Panc1 (cell line): ENCODE data around the gene CARNS1. TPM values are rescaled to one million over a fixed set of nuclear protein-coding genes. Genes with fewer than 3 reads are reported as not detected.

Experiments
- ATAC-seq: fragments of 200-7000 bp; cut with Tn5 transposase; 2 replicates; pipeline ENCODE4 v1.9.1; 2020; ENCODE audit warnings: mild to moderate bottlenecking, moderate library complexity
- BruUV-seq: library from RNA; stranded (reverse); fragments of 400-500 nt; replicated peaks from 2 replicates; lab custom pipeline; 2021; lab: Mats Ljungman, UMichigan
- CTCF ChIA-PET: fragments of 300-600 bp; sonication (Branson Sonifier 250); formaldehyde crosslinking; loops from one replicate; lab custom pipeline; 2022; ENCODE audit warnings: antibody characterized with exemption; lab: Charles Lee
- POLR2A ChIA-PET: fragments of 300-600 bp; sonication (Branson Sonifier 250); formaldehyde crosslinking; loops from one replicate; lab custom pipeline; 2022; ENCODE audit warnings: antibody characterized with exemption; lab: Charles Lee
- DNase-seq: peaks from one replicate; pipeline ENCODE4 v3.0.0-alpha.2; 2010; ENCODE audit warnings: low read depth, low spot score
- H3K27ac ChIP-seq: 2 replicates; pipeline ENCODE4 v1.5.1; 2011; ENCODE audit warnings: mild to moderate bottlenecking, low read length, inconsistent platforms
- H3K27me3 ChIP-seq: fragments of 200-500 bp; sonication (Bioruptor generic); 2 replicates; pipeline ENCODE4 v1.6.0; 2014; ENCODE audit warnings: low read length, inconsistent platforms; ENCODE audit not compliant: control insufficient read depth, insufficient read depth
- H3K36me3 ChIP-seq: fragments of 200-500 bp; sonication (Bioruptor generic); 2 replicates; pipeline ENCODE4 v1.5.1; 2014; ENCODE audit warnings: inconsistent platforms, mild to moderate bottlenecking, low read length, moderate library complexity; ENCODE audit not compliant: control insufficient read depth, insufficient read depth
- H3K4me1 ChIP-seq: 2 replicates; pipeline ENCODE4 v1.5.1; 2011; ENCODE audit warnings: inconsistent platforms, mild to moderate bottlenecking, low read length, moderate library complexity; ENCODE audit not compliant: control insufficient read depth, insufficient read depth
- H3K4me3 ChIP-seq, 2 experiments: 2 replicates each; pipeline ENCODE4 v1.5.1; 2011 to 2012; ENCODE audit warnings: low read depth in 2 of 2, low read length in 2 of 2, mild to moderate bottlenecking in 2 of 2, inconsistent platforms in 1 of 2, moderate library complexity in 1 of 2
- H3K9me3 ChIP-seq: fragments of 200-500 bp; sonication (Bioruptor generic); 2 replicates; pipeline ENCODE4 v1.5.1; 2014; ENCODE audit warnings: low read depth, mild to moderate bottlenecking, inconsistent platforms, low read length, moderate library complexity; ENCODE audit not compliant: control insufficient read depth, insufficient read depth
- CTCF ChIP-seq: fragments of 450-650 bp; IDR thresholded peaks from 2 replicates; pipeline ENCODE4 v1.5.1; 2017; ENCODE audit warnings: mild to moderate bottlenecking
- POLR2AphosphoS5 ChIP-seq: IDR thresholded peaks from 2 replicates; pipeline ENCODE4 v1.6.1; 2012; ENCODE audit warnings: mild to moderate bottlenecking, low read depth, low read length, moderate library complexity
- REST ChIP-seq, 2 experiments: IDR thresholded peaks; 2 replicates each; pipeline ENCODE4 v1.6.1; 2011 to 2012; ENCODE audit warnings: low read depth in 2 of 2, control low read depth in 1 of 2, low read length in 1 of 2, mild to moderate bottlenecking in 1 of 2, moderate library complexity in 1 of 2; ENCODE audit not compliant: insufficient read depth in 1 of 2
- SIN3A ChIP-seq: IDR thresholded peaks from 2 replicates; pipeline ENCODE4 v1.6.1; 2012; ENCODE audit warnings: low read depth, mild to moderate bottlenecking, low read length, moderate library complexity, borderline replicate concordance; ENCODE audit not compliant: insufficient read depth
- TCF7L2 ChIP-seq: IDR thresholded peaks from 2 replicates; pipeline ENCODE4 v1.6.1; 2011; ENCODE audit warnings: mild to moderate bottlenecking, low read depth, low read length, inconsistent platforms
- in situ Hi-C: cut with HindIII; loops from 2 replicates; pipeline ENCODE4 v1.10.0; 2016; ENCODE audit warnings: low sequenced_read_pairs, low pct_unique_long_range_greater_than_20kb
- intact Hi-C: fragments of 100-400 bp; cut with micrococcal nuclease; formaldehyde crosslinking; loops from one replicate; pipeline ENCODE4 v1.10.0; 2022; ENCODE audit not compliant: unreplicated experiment
- total RNA-seq: library from RNA; stranded (reverse); gene quantifications from one replicate; pipeline ENCODE4 v1.2.1, GENCODE V29; 2021; ENCODE audit not compliant: unreplicated experiment

Gene CARNS1
- total RNA-seq, 1 experiment from 2014 or later: 1.0 TPM

GRCh38 chr11:67437809-67438157 is 22.3 kb downstream of the CARNS1 start:
- no TSS peak for BruUV-seq
- ATAC-seq (no peak), DNase-seq (no peak)
- TF ChIP-seq POLR2AphosphoS5 (no peak), SIN3A (no peak), TCF7L2 (no peak), REST (IDR thresholded peaks at IDR 0.05; ENCODE audit: insufficient read depth in 1 of 2, low read depth in 2 of 2, low read length in 1 of 2) (no peak), CTCF (no peak)
- peak overlapping the region; percentile 25; the same call in 1 of the 2 replicates for H3K27ac ChIP-seq
- H3K27me3 ChIP-seq: no peaks in the 10 kb centered on the region
- no peak overlapping the region for H3K4me3 ChIP-seq
- intact Hi-C loops (no loop called here), in situ Hi-C loops (no loop called here)
- H3K9me3 ChIP-seq: no peaks in the 10 kb centered on the region
- H3K36me3 ChIP-seq: peaks cover 2% of the 10 kb centered on the region; the same call in 1 of the 2 replicates
- CTCF ChIA-PET: interaction anchor here (0.5 to 0.6 kb wide), 3 partner anchors 31 to 69 kb away, joined by 3 to 5 read pairs (median 3); no protein-coding TSS in a partner anchor
- peaks cover 78% of the 10 kb centered on the region for H3K4me1 ChIP-seq
- POLR2A ChIA-PET: no interaction called here

DNA sequence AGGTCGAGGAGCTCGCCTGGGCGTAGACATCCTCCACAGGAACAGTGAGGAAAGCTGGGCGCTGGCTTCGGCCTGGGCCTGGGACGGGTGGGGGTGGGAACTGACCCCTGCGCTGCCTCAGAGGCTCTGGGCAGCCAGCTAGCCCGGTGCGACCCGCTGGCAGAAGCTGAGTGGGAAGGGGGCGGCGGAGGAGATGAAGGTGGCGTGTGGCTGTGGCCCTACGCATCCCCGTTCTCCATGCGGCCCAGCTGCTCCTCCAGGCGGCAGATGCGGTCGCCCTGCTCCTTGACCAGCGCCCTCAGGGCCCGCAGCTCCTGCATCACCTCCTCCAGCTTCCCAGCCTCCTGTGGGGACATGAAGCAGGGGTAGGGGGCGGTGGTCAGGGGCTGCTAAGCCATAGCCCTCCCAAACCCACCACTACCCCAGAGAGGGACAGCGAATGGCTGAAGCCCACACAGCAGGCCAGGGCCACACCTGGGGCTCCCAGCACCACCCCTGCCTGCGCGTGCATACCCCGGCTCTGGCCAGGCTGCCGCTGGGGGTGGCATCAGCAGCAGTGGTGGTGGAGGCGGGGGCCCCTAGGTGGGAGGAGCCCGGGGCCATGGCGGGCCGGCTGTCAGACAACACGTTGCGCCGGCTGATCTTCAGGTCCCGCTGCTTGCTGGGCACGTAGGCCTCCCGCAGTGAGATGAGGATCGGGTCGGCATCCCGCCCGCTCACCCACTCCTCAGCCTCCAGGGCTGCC is 22.9 kb downstream of the CARNS1 start:
- in situ Hi-C loops (no loop called here), intact Hi-C loops (no loop called here)
- Histone ChIP-seq H3K27me3 (no peaks in the 10 kb centered on the region), H3K4me1 (peaks cover 76% of the 10 kb centered on the region), H3K9me3 (no peaks in the 10 kb centered on the region), H3K27ac (peak overlapping the region; percentile 79), H3K4me3 (no peak overlapping the region), H3K36me3 (peaks cover 2% of the 10 kb centered on the region; the same call in 1 of the 2 replicates)
- CTCF ChIA-PET: interaction anchor here (0.6 to 0.9 kb wide), 5 partner anchors 13 to 68 kb away, joined by 3 read pairs; no protein-coding TSS in a partner anchor
- no peak for TF ChIP-seq TCF7L2
- no peak for TF ChIP-seq CTCF
- TF ChIP-seq SIN3A: 0 out of 2 replicates have a peak, but pooled peaks have one; percentile 23
- peak; percentile 68; the same call in 1 of the 2 replicates for TF ChIP-seq POLR2AphosphoS5
- TF ChIP-seq REST (IDR thresholded peaks at IDR 0.05; ENCODE audit: insufficient read depth in 1 of 2, low read depth in 2 of 2, low read length in 1 of 2): no peak
- no peak for DNase-seq
- ATAC-seq: peak; percentile 36
- TSS peak; percentile 58 for BruUV-seq
- POLR2A ChIA-PET: no interaction called here
